M059J (cell line): ENCODE data around the gene BIVM. TPM values are rescaled to one million over a fixed set of nuclear protein-coding genes. Genes with fewer than 3 reads are reported as not detected.
A peak's percentile ranks its signal among the peaks of the same experiment; 100 is the strongest.

Source experiments
- DNase-seq: peaks from one replicate; pipeline ENCODE4 v3.0.0-alpha.2; 2012; ENCODE audit warnings: low read depth
- total RNA-seq: library from RNA; depleted of rRNA; stranded (reverse); fragments of >200 nt; shearing (Covaris generic); gene quantifications from 2 replicates; pipeline ENCODE4 v1.2.3, GENCODE V29; 2014

BIVM gene
- total RNA-seq, 1 experiment from 2014 or later, result 10.1 TPM

- DNase-seq, result no peak
These were observed 46.3 kb downstream of the BIVM start for GRCh38 chr13:102845289-102845629.

GRCh38 chr13:102845630-102846260 is 46.8 kb downstream of the BIVM start, which contains the start of gene ERCC5:
Gene ERCC5 (plus strand): TSS chr13:102846032. CDS start chr13:102846267, 235 bp downstream.
- DNase-seq, result peak; percentile 92

GRCh38 chr13:102846261-102847015 is 47.5 kb downstream of the BIVM start:
- peak; percentile 40 for DNase-seq

- DNase-seq, result peak; percentile 34
These were observed 48.6 kb downstream of the BIVM start for GRCh38 chr13:102847272-102848234.

GRCh38 chr13:102848956-102849355 is 50.0 kb downstream of the BIVM start:
- DNase-seq, result no peak

- DNase-seq, result no peak
These were observed 53.6 kb downstream of the BIVM start for GRCh38 chr13:102852556-102852955.

- DNase-seq, result no peak
These were observed 55.8 kb downstream of the BIVM start for GRCh38 chr13:102854675-102855074.

GRCh38 chr13:102856557-102856956 is 57.6 kb downstream of the BIVM start:
- DNase-seq, result peak; percentile 37

- no peak for DNase-seq
These were observed 63.8 kb downstream of the BIVM start for GRCh38 chr13:102862624-102863210.

- no peak for DNase-seq
These were observed 64.7 kb downstream of the BIVM start for GRCh38 chr13:102863590-102863989.

- no peak for DNase-seq
These were observed 69.5 kb downstream of the BIVM start for GRCh38 chr13:102868366-102868936.

- DNase-seq, result peak; percentile 5
These were observed 71.2 kb downstream of the BIVM start for GRCh38 chr13:102869948-102870676.

GRCh38 chr13:102870677-102871415 is 71.9 kb downstream of the BIVM start:
- DNase-seq, result peak; percentile 31

GRCh38 chr13:102872131-102872530 is 73.2 kb downstream of the BIVM start:
- no peak for DNase-seq

GRCh38 chr13:102872531-102872930 is 73.6 kb downstream of the BIVM start:
- no peak for DNase-seq

- no peak for DNase-seq
These were observed 74.7 kb downstream of the BIVM start for GRCh38 chr13:102873653-102874052.

GRCh38 chr13:102875256-102875655 is 76.3 kb downstream of the BIVM start:
- DNase-seq, result no peak

GRCh38 chr13:102877303-102877702 is 78.4 kb downstream of the BIVM start:
- no peak for DNase-seq

GRCh38 chr13:102878481-102878880 is 79.6 kb downstream of the BIVM start:
- no peak for DNase-seq
